CD8-positive, alpha-beta memory T cell (primary cell): ENCODE results near the gene DOCK3. TPM values are rescaled to one million over a fixed set of nuclear protein-coding genes. Genes with fewer than 3 reads are reported as not detected.
"Not testable (repeated sequence)": the region's sequence is repeated elsewhere in the genome, so short reads cannot be mapped to it uniquely, and the experiment has no call there.

Experiments used
- CTCF ChIA-PET: fragments of 350-600 bp; sonication (Branson Sonifier 250); formaldehyde crosslinking; loops from one replicate; lab custom pipeline; 2021; ENCODE audit warnings: antibody characterized with exemption; lab: Charles Lee
- POLR2A ChIA-PET: fragments of 350-600 bp; sonication (Branson Sonifier 250); formaldehyde crosslinking; loops from one replicate; lab custom pipeline; 2021; ENCODE audit warnings: antibody characterized with exemption; lab: Charles Lee
- DNase-seq, 5 donors: peaks; one replicate each; pipeline versions ENCODE4 v3.0.0 to v3.0.0-alpha.2; 2020 to 2022; ENCODE audit warnings: mixed read lengths in 1 of 5
- H3K27ac ChIP-seq: one replicate; pipeline ENCODE4 v1.7.0; 2013; ENCODE audit warnings: low read depth, mild to moderate bottlenecking, low read length, moderate library complexity
- H3K27me3 ChIP-seq: 2 replicates; pipeline ENCODE4 v1.7.0; 2013; ENCODE audit warnings: low read length, mild to moderate bottlenecking; ENCODE audit not compliant: insufficient read depth, poor library complexity, severe bottlenecking
- H3K36me3 ChIP-seq: 2 replicates; pipeline ENCODE4 v1.7.0; 2013; ENCODE audit warnings: mild to moderate bottlenecking, low read length, moderate library complexity; ENCODE audit not compliant: insufficient read depth
- H3K4me1 ChIP-seq: 2 replicates; pipeline ENCODE4 v1.7.0; 2013; ENCODE audit warnings: mild to moderate bottlenecking, low read length, moderate library complexity; ENCODE audit not compliant: insufficient read depth
- H3K4me3 ChIP-seq: 2 replicates; pipeline ENCODE4 v1.7.0; 2013; ENCODE audit warnings: mild to moderate bottlenecking, low read length
- H3K9me3 ChIP-seq: 2 replicates; pipeline ENCODE4 v1.7.0; 2013; ENCODE audit warnings: mild to moderate bottlenecking, low read length
- H3K27ac Mint-ChIP-seq, 8 donors: one replicate each; pipeline ENCODE4 v1.8.0; 2020 to 2021; ENCODE audit warnings: mixed read lengths in 8 of 8, mild to moderate bottlenecking in 6 of 8, inconsistent platforms in 3 of 8, moderate library complexity in 3 of 8
- H3K27me3 Mint-ChIP-seq, 2 donors: one replicate each; pipeline ENCODE4 v1.8.0; 2020 to 2021; ENCODE audit warnings: mixed read lengths in 2 of 2, mild to moderate bottlenecking in 1 of 2, moderate library complexity in 1 of 2
- H3K36me3 Mint-ChIP-seq, 3 donors: one replicate each; pipeline ENCODE4 v1.8.0; 2020 to 2021; ENCODE audit warnings: mixed read lengths in 3 of 3, inconsistent platforms in 1 of 3, mild to moderate bottlenecking in 1 of 3
- H3K4me1 Mint-ChIP-seq, 3 donors: one replicate each; pipeline ENCODE4 v1.8.0; 2020 to 2021; ENCODE audit warnings: mixed read lengths in 3 of 3, inconsistent platforms in 1 of 3, mild to moderate bottlenecking in 1 of 3
- H3K4me3 Mint-ChIP-seq, 7 donors: one replicate each; pipeline ENCODE4 v1.8.0; 2020 to 2021; ENCODE audit warnings: mixed read lengths in 7 of 7, mild to moderate bottlenecking in 6 of 7, moderate library complexity in 4 of 7, inconsistent platforms in 2 of 7
- H3K9me3 Mint-ChIP-seq, 5 donors: one replicate each; pipeline ENCODE4 v1.8.0; 2020 to 2022; ENCODE audit warnings: mixed read lengths in 5 of 5, mild to moderate bottlenecking in 3 of 5, moderate library complexity in 2 of 5, inconsistent platforms in 1 of 5
- polyA plus RNA-seq: library from polyadenylated mRNA; unstranded; fragments of 300-500 nt; fragmentation: Illumina TruSeq; gene quantifications from one replicate; pipeline ENCODE4 v1.2.3, GENCODE V29; 2021
- total RNA-seq, 2 experiments: library from RNA; stranded (reverse); gene quantifications; one replicate each; pipeline ENCODE4 v1.2.3, GENCODE V29; 2021

DOCK3 gene
- total and polyA plus RNA-seq, 3 experiments from 2014 or later, result 0.16 to 2.1 (median 2.0) TPM

- H3K27me3 ChIP-seq, H3K9me3 ChIP-seq, H3K27ac ChIP-seq, H3K4me1 Mint-ChIP-seq, H3K9me3 Mint-ChIP-seq, POLR2A ChIA-PET, DNase-seq, H3K4me3 Mint-ChIP-seq, H3K4me1 ChIP-seq, H3K36me3 ChIP-seq, H3K27me3 Mint-ChIP-seq, H3K4me3 ChIP-seq: not testable (repeated sequence)
- Mint-ChIP-seq H3K36me3 (peaks cover 0 to 10% (median 0%) of the 10 kb centered on the region in 3 donors), H3K27ac (peak overlapping the region in 1 of 8 donors; percentile 33)
- CTCF ChIA-PET, result interaction anchor here (1.0 kb wide), 1 partner anchor 7 kb away, joined by 3 read pairs; no protein-coding TSS in a partner anchor
Observed at GRCh38 chr3:50978586-50978985, 303.9 kb downstream of the DOCK3 start.

GRCh38 chr3:50978991-50979667 is 304.4 kb downstream of the DOCK3 start:
- H3K27me3 ChIP-seq, result no peaks in the 10 kb centered on the region
- H3K4me3 ChIP-seq, result no peak overlapping the region
- peak overlapping the region in 1 of 8 donors; percentile 12 for H3K27ac Mint-ChIP-seq
- H3K4me1 ChIP-seq, result no peaks in the 10 kb centered on the region
- H3K27me3 Mint-ChIP-seq, result peaks cover 0 to 3% of the 10 kb centered on the region in 2 donors
- no peaks in the 10 kb centered on the region for H3K9me3 ChIP-seq
- CTCF ChIA-PET, result interaction anchor here (1.0 kb wide), 1 partner anchor 7 kb away, joined by 3 read pairs; no protein-coding TSS in a partner anchor
- H3K27ac ChIP-seq, result no peak overlapping the region
- H3K4me3 Mint-ChIP-seq, result no peak overlapping the region
- peaks cover 0 to 7% (median 0%) of the 10 kb centered on the region in 3 donors for H3K4me1 Mint-ChIP-seq
- peaks cover 0 to 5% (median 2%) of the 10 kb centered on the region in 5 donors for H3K9me3 Mint-ChIP-seq
- H3K36me3 Mint-ChIP-seq, result peaks cover 0 to 14% (median 0%) of the 10 kb centered on the region in 3 donors
- no peak for DNase-seq
- H3K36me3 ChIP-seq, result no peaks in the 10 kb centered on the region
- POLR2A ChIA-PET, result no interaction called here

- DNase-seq, result no peak
- H3K27me3 Mint-ChIP-seq, result peaks cover 0 to 6% of the 10 kb centered on the region in 2 donors
- Histone ChIP-seq H3K27me3 (no peaks in the 10 kb centered on the region), H3K4me1 (no peaks in the 10 kb centered on the region), H3K36me3 (no peaks in the 10 kb centered on the region), H3K4me3 (no peak overlapping the region), H3K27ac (no peak overlapping the region), H3K9me3 (no peaks in the 10 kb centered on the region)
- H3K9me3 Mint-ChIP-seq, result peaks cover 0 to 4% (median 2%) of the 10 kb centered on the region in 5 donors
- no peak overlapping the region for H3K4me3 Mint-ChIP-seq
- peaks cover 0 to 10% (median 0%) of the 10 kb centered on the region in 3 donors for H3K36me3 Mint-ChIP-seq
- peaks cover 0 to 7% (median 0%) of the 10 kb centered on the region in 3 donors for H3K4me1 Mint-ChIP-seq
- no peak overlapping the region for H3K27ac Mint-ChIP-seq
- POLR2A ChIA-PET, result no interaction called here
- CTCF ChIA-PET, result interaction anchor here (1.1 kb wide), 1 partner anchor 11 kb away, joined by 7 read pairs; no protein-coding TSS in a partner anchor
Observed at GRCh38 chr3:50982540-50983325, 308.0 kb downstream of the DOCK3 start.

GRCh38 chr3:50983887-50984286 is 309.2 kb downstream of the DOCK3 start:
- H3K27me3 ChIP-seq, result no peaks in the 10 kb centered on the region
- peaks cover 0 to 4% (median 2%) of the 10 kb centered on the region in 5 donors for H3K9me3 Mint-ChIP-seq
- DNase-seq, result no peak
- H3K27me3 Mint-ChIP-seq, result peaks cover 0 to 6% of the 10 kb centered on the region in 2 donors
- H3K9me3 ChIP-seq, result no peaks in the 10 kb centered on the region
- ChIA-PET POLR2A (no interaction called here), CTCF (interaction anchor here (1.1 kb wide), 1 partner anchor 12 kb away, joined by 7 read pairs; no protein-coding TSS in a partner anchor)
- H3K36me3 Mint-ChIP-seq, result peaks cover 0 to 10% (median 0%) of the 10 kb centered on the region in 3 donors
- no peak overlapping the region for H3K4me3 Mint-ChIP-seq
- no peak overlapping the region for H3K27ac Mint-ChIP-seq
- peaks cover 0 to 7% (median 0%) of the 10 kb centered on the region in 3 donors for H3K4me1 Mint-ChIP-seq
- H3K4me1 ChIP-seq, result no peaks in the 10 kb centered on the region
- no peaks in the 10 kb centered on the region for H3K36me3 ChIP-seq
- no peak overlapping the region for H3K4me3 ChIP-seq
- H3K27ac ChIP-seq, result no peak overlapping the region

- DNase-seq, result no peak
- no peaks in the 10 kb centered on the region for H3K27me3 ChIP-seq
- Mint-ChIP-seq H3K9me3 (peaks cover 3 to 16% (median 15%) of the 10 kb centered on the region in 5 donors), H3K27me3 (peaks cover 0 to 6% of the 10 kb centered on the region in 2 donors), H3K27ac (no peak overlapping the region), H3K4me3 (no peak overlapping the region), H3K36me3 (peaks cover under 1 to 22% (median 3%) of the 10 kb centered on the region in 3 donors), H3K4me1 (no peaks in the 10 kb centered on the region)
- H3K4me3 ChIP-seq, result no peak overlapping the region
- ChIA-PET CTCF (no interaction called here), POLR2A (no interaction called here)
- H3K4me1 ChIP-seq, result no peaks in the 10 kb centered on the region
- H3K9me3 ChIP-seq, result no peaks in the 10 kb centered on the region
- no peaks in the 10 kb centered on the region for H3K36me3 ChIP-seq
- no peak overlapping the region for H3K27ac ChIP-seq
Observed at GRCh38 chr3:50985893-50986292, 311.2 kb downstream of the DOCK3 start.

DNA sequence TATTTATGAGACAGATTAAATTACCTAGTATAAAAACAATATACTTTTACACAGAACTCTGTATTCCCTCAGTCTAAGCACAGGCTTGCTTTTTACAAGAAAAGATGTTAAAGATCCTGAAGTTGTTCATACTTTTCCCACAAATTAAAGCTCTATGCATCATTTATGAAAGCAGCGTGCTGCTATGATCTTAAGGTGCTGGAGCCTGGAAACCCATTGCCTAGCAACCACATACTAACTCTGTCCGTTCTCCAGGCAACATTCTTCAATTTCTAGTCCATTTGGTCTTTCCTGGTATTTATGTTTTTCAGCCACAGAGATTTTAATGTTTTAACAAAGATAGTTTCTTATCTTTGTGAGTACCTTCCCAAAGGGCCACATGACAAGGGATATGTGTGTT is 312.0 kb downstream of the DOCK3 start:
- Mint-ChIP-seq H3K27me3 (peaks cover 0 to 6% of the 10 kb centered on the region in 2 donors), H3K9me3 (peaks cover 11 to 24% (median 23%) of the 10 kb centered on the region in 5 donors), H3K36me3 (peaks cover 3 to 31% (median 3%) of the 10 kb centered on the region in 3 donors), H3K4me1 (no peaks in the 10 kb centered on the region), H3K27ac (no peak overlapping the region), H3K4me3 (no peak overlapping the region)
- Histone ChIP-seq H3K36me3 (no peaks in the 10 kb centered on the region), H3K27me3 (no peaks in the 10 kb centered on the region), H3K4me1 (no peaks in the 10 kb centered on the region), H3K27ac (no peak overlapping the region), H3K9me3 (no peaks in the 10 kb centered on the region), H3K4me3 (no peak overlapping the region)
- CTCF ChIA-PET, result no interaction called here
- DNase-seq, result no peak
- POLR2A ChIA-PET, result no interaction called here

GRCh38 chr3:50994537-50994936 is 319.8 kb downstream of the DOCK3 start:
- peaks cover 0 to 9% (median 0%) of the 10 kb centered on the region in 3 donors for H3K4me1 Mint-ChIP-seq
- peak overlapping the region in 2 of 8 donors; percentile 13 to 18 for H3K27ac Mint-ChIP-seq
- no peak overlapping the region for H3K27ac ChIP-seq
- H3K27me3 ChIP-seq, result no peaks in the 10 kb centered on the region
- peaks cover 0 to 3% of the 10 kb centered on the region in 2 donors for H3K27me3 Mint-ChIP-seq
- peaks cover 14 to 31% (median 24%) of the 10 kb centered on the region in 5 donors for H3K9me3 Mint-ChIP-seq
- DNase-seq, result no peak
- H3K36me3 Mint-ChIP-seq, result peaks cover 2 to 38% (median 3%) of the 10 kb centered on the region in 3 donors
- no peaks in the 10 kb centered on the region for H3K4me1 ChIP-seq
- no peak overlapping the region for H3K4me3 ChIP-seq
- H3K9me3 ChIP-seq, result no peaks in the 10 kb centered on the region
- H3K36me3 ChIP-seq, result no peaks in the 10 kb centered on the region
- POLR2A ChIA-PET, result no interaction called here
- no peak overlapping the region for H3K4me3 Mint-ChIP-seq
- CTCF ChIA-PET, result no interaction called here
